HepG2 (cell line): ENCODE measurements around the gene CRYBA1. TPM values are rescaled to one million over a fixed set of nuclear protein-coding genes. Genes with fewer than 3 reads are reported as not detected.
A peak's percentile ranks its signal among the peaks of the same experiment; 100 is the strongest.

Experiments used
- ARNT2 ChIP-seq: sonication (generic); formaldehyde crosslinking; IDR thresholded peaks from 2 replicates; pipeline ENCODE4 v1.8.0; 2022; ENCODE audit warnings: mild to moderate bottlenecking, low read depth, missing genetic modification reagents, moderate library complexity
- E2F1 ChIP-seq: sonication (generic); formaldehyde crosslinking; IDR thresholded peaks from 2 replicates; pipeline ENCODE4 v1.5.0; 2020; ENCODE audit warnings: missing genetic modification reagents
- ETV5 ChIP-seq: IDR thresholded peaks from 2 replicates; pipeline ENCODE4 v1.6.1; 2018; ENCODE audit warnings: missing biosample characterization, missing genetic modification reagents, inconsistent platforms, borderline replicate concordance
- FOXJ3 ChIP-seq: sonication (generic); formaldehyde crosslinking; IDR thresholded peaks from 2 replicates; pipeline ENCODE4 v1.4.0; 2020; ENCODE audit warnings: missing genetic modification reagents, mild to moderate bottlenecking, borderline replicate concordance
- GATA4 ChIP-seq: sonication (generic); IDR thresholded peaks from 2 replicates; pipeline ENCODE4 v1.6.1; 2016; ENCODE audit warnings: antibody characterized with exemption, low read depth, borderline replicate concordance
- HIC2 ChIP-seq: sonication (generic); formaldehyde crosslinking; IDR thresholded peaks from 2 replicates; pipeline ENCODE4 v1.9.0; 2022; ENCODE audit warnings: low read depth, missing genetic modification reagents
- KDM5A ChIP-seq: fragments of 200-600 bp; sonication (generic); IDR thresholded peaks from 2 replicates; pipeline ENCODE4 v1.7.0; 2018; ENCODE audit warnings: antibody characterized with exemption, mild to moderate bottlenecking, low read length, borderline replicate concordance
- MAFF ChIP-seq: IDR thresholded peaks from 2 replicates; pipeline ENCODE4 v1.6.1; 2011; ENCODE audit warnings: low read depth, low read length, improper control_type of control experiment
- NR2F6 ChIP-seq, 2 experiments: IDR thresholded peaks; 2 replicates each; pipeline ENCODE4 v1.6.1; 2016; ENCODE audit warnings: antibody characterized with exemption in 1 of 2, mild to moderate bottlenecking in 1 of 2
- PAF1 ChIP-seq: IDR thresholded peaks from 2 replicates; pipeline ENCODE4 v1.6.1; 2016; ENCODE audit warnings: missing genetic modification reagents, missing compliant biosample characterization
- SRF ChIP-seq: IDR thresholded peaks from 2 replicates; pipeline ENCODE4 v1.6.1; 2011; ENCODE audit warnings: mild to moderate bottlenecking, low read depth, low read length, moderate library complexity
- TMF1 ChIP-seq: sonication (generic); formaldehyde crosslinking; IDR thresholded peaks from 2 replicates; pipeline ENCODE4 v1.8.1; 2022; ENCODE audit warnings: low read depth, missing genetic modification reagents
- ZBTB26 ChIP-seq: IDR thresholded peaks from 2 replicates; pipeline ENCODE4 v1.6.1; 2016; ENCODE audit warnings: missing compliant biosample characterization, missing genetic modification reagents, borderline replicate concordance
- ZBTB39 ChIP-seq: sonication (generic); formaldehyde crosslinking; IDR thresholded peaks from 2 replicates; pipeline ENCODE4 v1.5.0; 2020; ENCODE audit warnings: missing genetic modification reagents
- ZFP1 ChIP-seq: IDR thresholded peaks from 2 replicates; pipeline ENCODE4 v1.6.1; 2016
- ZNF280B ChIP-seq: sonication (generic); formaldehyde crosslinking; IDR thresholded peaks from 2 replicates; pipeline ENCODE4 v1.5.0; 2020; ENCODE audit warnings: missing genetic modification reagents, mild to moderate bottlenecking, borderline replicate concordance
- ZNF331 ChIP-seq: sonication (generic); formaldehyde crosslinking; IDR thresholded peaks from 2 replicates; pipeline ENCODE4 v1.4.0; 2020; ENCODE audit warnings: missing genetic modification reagents
- ZNF598 ChIP-seq: sonication (generic); formaldehyde crosslinking; IDR thresholded peaks from 2 replicates; pipeline ENCODE4 v1.5.1; 2020; ENCODE audit warnings: mild to moderate bottlenecking, missing genetic modification reagents, borderline replicate concordance
- ZNF652 ChIP-seq: IDR thresholded peaks from 2 replicates; pipeline ENCODE4 v1.6.1; 2016; ENCODE audit warnings: low read depth, borderline replicate concordance
- ZNF660 ChIP-seq: sonication (generic); formaldehyde crosslinking; IDR thresholded peaks from 2 replicates; pipeline ENCODE4 v1.5.1; 2020; ENCODE audit warnings: mild to moderate bottlenecking, low read depth, missing genetic modification reagents, borderline replicate concordance
- ZNF816 ChIP-seq: sonication (generic); formaldehyde crosslinking; IDR thresholded peaks from 2 replicates; pipeline ENCODE4 v1.8.0; 2022; ENCODE audit warnings: missing genetic modification reagents, mild to moderate bottlenecking, borderline replicate concordance
- polyA plus RNA-seq, 8 experiments: library from polyadenylated mRNA; depleted of rRNA in 3 of 8; stranded (reverse) in 7 of 8; unstranded in 1 of 8; fragments of >200 nt; fragmentation: Illumina TruSeq in 4 of 8; extraction: Trizol in 4 of 8; gene quantifications; 2 replicates each; pipeline versions ENCODE4 v1.2.1 to v1.2.3, GENCODE V29; 2011 to 2016; ENCODE audit warnings: low read depth in 4 of 8, missing spikeins in 1 of 8, mixed read lengths in 1 of 8; ENCODE audit not compliant: insufficient read depth in 1 of 8
- total RNA-seq, 5 experiments: library from RNA; depleted of rRNA; stranded (reverse); fragments of >200 nt; fragmentation: Illumina TruSeq; extraction: Trizol; gene quantifications; 2 replicates each; pipeline ENCODE4 v1.2.3, GENCODE V29; 2016; ENCODE audit warnings: low read depth in 1 of 5

The CRYBA1 gene
- total and polyA plus RNA-seq, 2 of the 13 experiments (the other 11 are each of a cell fraction or from before 2014, with no cell fraction given): not detected

- no peak; the same call in 1 of the 2 replicates for TF ChIP-seq ZNF660 (CRISPR knock-in tag)
- TF ChIP-seq ZFP1 (CRISPR knock-in tag): 0 out of 2 replicates have a peak, but pooled peaks have one; percentile 36
- TF ChIP-seq ZNF816 (CRISPR knock-in tag): no peak
- peak; percentile 71; the same call in 1 of the 2 replicates for TF ChIP-seq ZNF598 (CRISPR knock-in tag)
- peak; percentile 79; the same call in 1 of the 2 replicates for TF ChIP-seq ZBTB39 (CRISPR knock-in tag)
- peak; percentile 73 for TF ChIP-seq ZNF331 (CRISPR knock-in tag)
- TF ChIP-seq MAFF: no peak
- TF ChIP-seq TMF1 (CRISPR knock-in tag): no peak
- TF ChIP-seq ZBTB26 (CRISPR knock-in tag): peak; percentile 80
- peak; percentile 92 for TF ChIP-seq GATA4
- TF ChIP-seq ZNF652 (CRISPR knock-in tag): peak; percentile 55; the same call in 1 of the 2 replicates
- TF ChIP-seq ZNF280B: peak; percentile 82; the same call in 1 of the 2 replicates
- peak; percentile 90 for TF ChIP-seq ARNT2 (CRISPR knock-in tag)
- TF ChIP-seq SRF: no peak
- peak; percentile 41; the same call in 1 of the 2 replicates for TF ChIP-seq FOXJ3 (CRISPR knock-in tag)
- no peak for TF ChIP-seq NR2F6 (IDR thresholded peaks at IDR 0.05)
- TF ChIP-seq NR2F6 (CRISPR knock-in tag; IDR thresholded peaks at IDR 0.05): peak; percentile 57; the same call in 1 of the 2 replicates
- TF ChIP-seq E2F1 (CRISPR knock-in tag): 0 out of 2 replicates have a peak, but pooled peaks have one; percentile 44
- TF ChIP-seq HIC2 (CRISPR knock-in tag): no peak; the same call in 1 of the 2 replicates
- peak; percentile 12; the same call in 1 of the 2 replicates for TF ChIP-seq ETV5 (CRISPR knock-in tag)
- TF ChIP-seq PAF1 (CRISPR knock-in tag): no peak
- TF ChIP-seq KDM5A: peak; percentile 63
These were observed 47.4 kb downstream of the CRYBA1 start, which contains the start of gene NUFIP2 (continued) for GRCh38 chr17:29293890-29294579.
